HepG2 (cell line): ENCODE results near the gene SPAG7. TPM values are rescaled to one million over a fixed set of nuclear protein-coding genes. Genes with fewer than 3 reads are reported as not detected.

Experiments
- AGO2 ChIP-seq: fragments of 200-400 bp; formaldehyde crosslinking; optimal IDR thresholded peaks from 2 replicates; pipeline ENCODE3; 2017; ENCODE audit warnings: mild to moderate bottlenecking, low read depth, low read length, moderate library complexity
- CCAR2 ChIP-seq: fragments of 200-400 bp; formaldehyde crosslinking; optimal IDR thresholded peaks from 2 replicates; pipeline ENCODE3; 2018; ENCODE audit warnings: low read depth, mild to moderate bottlenecking, low read length, moderate library complexity
- FOXJ3 ChIP-seq: sonication (generic); formaldehyde crosslinking; IDR thresholded peaks from 2 replicates; pipeline ENCODE4 v1.4.0; 2020; ENCODE audit warnings: missing genetic modification reagents, mild to moderate bottlenecking, borderline replicate concordance
- GZF1 ChIP-seq: sonication (generic); formaldehyde crosslinking; IDR thresholded peaks from 2 replicates; pipeline ENCODE4 v1.5.1; 2020; ENCODE audit warnings: mild to moderate bottlenecking, missing genetic modification reagents
- HCFC1 ChIP-seq: fragments of 150-350 bp; IDR thresholded peaks from 2 replicates; pipeline ENCODE4 v1.6.1; 2014; ENCODE audit warnings: low read depth, low read length
- HMG20A ChIP-seq: IDR thresholded peaks from 2 replicates; pipeline ENCODE4 v1.6.1; 2016; ENCODE audit warnings: borderline replicate concordance
- LRRFIP1 ChIP-seq: sonication (generic); formaldehyde crosslinking; conservative IDR thresholded peaks from 2 replicates; pipeline ENCODE4 v1.4.0; 2020; ENCODE audit warnings: missing genetic modification reagents
- MLXIP ChIP-seq: sonication (generic); formaldehyde crosslinking; IDR thresholded peaks from 2 replicates; pipeline ENCODE4 v1.9.0; 2021; ENCODE audit warnings: missing genetic modification reagents, borderline replicate concordance
- NR1H2 ChIP-seq: sonication (generic); formaldehyde crosslinking; IDR thresholded peaks from 2 replicates; pipeline ENCODE4 v1.8.1; 2022; ENCODE audit warnings: low read depth, missing genetic modification reagents, borderline replicate concordance
- RAD51 ChIP-seq: fragments of 450-650 bp; IDR thresholded peaks from 2 replicates; pipeline ENCODE4 v1.6.1; 2016; ENCODE audit warnings: borderline replicate concordance
- SCMH1 ChIP-seq: sonication (generic); formaldehyde crosslinking; IDR thresholded peaks from 2 replicates; pipeline ENCODE4 v1.9.0; 2021; ENCODE audit warnings: missing genetic modification reagents, mild to moderate bottlenecking, borderline replicate concordance
- SMC3 ChIP-seq: IDR thresholded peaks from 2 replicates; pipeline ENCODE4 v1.6.1; 2011; ENCODE audit warnings: low read length, improper control_type of control experiment
- TEF ChIP-seq: sonication (generic); formaldehyde crosslinking; IDR thresholded peaks from 2 replicates; pipeline ENCODE4 v1.5.0; 2020; ENCODE audit warnings: missing genetic modification reagents
- TFE3 ChIP-seq: IDR thresholded peaks from 2 replicates; pipeline ENCODE4 v1.6.1; 2016
- ZKSCAN1 ChIP-seq: fragments of 150-350 bp; IDR thresholded peaks from 2 replicates; pipeline ENCODE4 v1.6.1; 2014; ENCODE audit warnings: low read length
- ZNF253 ChIP-seq: sonication (generic); formaldehyde crosslinking; IDR thresholded peaks from 2 replicates; pipeline ENCODE4 v1.8.0; 2022; ENCODE audit warnings: mild to moderate bottlenecking, missing genetic modification reagents, borderline replicate concordance
- ZNF350 ChIP-seq: sonication (generic); formaldehyde crosslinking; IDR thresholded peaks from 2 replicates; pipeline ENCODE4 v1.4.0; 2020; ENCODE audit warnings: mild to moderate bottlenecking, low read depth, missing genetic modification reagents, borderline replicate concordance
- ZNF678 ChIP-seq: sonication (generic); formaldehyde crosslinking; IDR thresholded peaks from 2 replicates; pipeline ENCODE4 v1.4.0; 2020; ENCODE audit warnings: mild to moderate bottlenecking, missing genetic modification reagents
- ZNF710 ChIP-seq: sonication (generic); formaldehyde crosslinking; IDR thresholded peaks from 2 replicates; pipeline ENCODE4 v1.5.0; 2020; ENCODE audit warnings: mild to moderate bottlenecking, missing genetic modification reagents, borderline replicate concordance
- ZNF891 ChIP-seq: sonication (generic); formaldehyde crosslinking; IDR thresholded peaks from 2 replicates; pipeline ENCODE4 v1.5.0; 2020; ENCODE audit warnings: mild to moderate bottlenecking, missing genetic modification reagents
- polyA plus RNA-seq, 8 experiments: library from polyadenylated mRNA; depleted of rRNA in 3 of 8; stranded (reverse) in 7 of 8; unstranded in 1 of 8; fragments of >200 nt; fragmentation: Illumina TruSeq in 4 of 8; extraction: Trizol in 4 of 8; gene quantifications; 2 replicates each; pipeline versions ENCODE4 v1.2.1 to v1.2.3, GENCODE V29; 2011 to 2016; ENCODE audit warnings: low read depth in 4 of 8, missing spikeins in 1 of 8, mixed read lengths in 1 of 8; ENCODE audit not compliant: insufficient read depth in 1 of 8
- total RNA-seq, 5 experiments: library from RNA; depleted of rRNA; stranded (reverse); fragments of >200 nt; fragmentation: Illumina TruSeq; extraction: Trizol; gene quantifications; 2 replicates each; pipeline ENCODE4 v1.2.3, GENCODE V29; 2016; ENCODE audit warnings: low read depth in 1 of 5

Gene SPAG7
- total and polyA plus RNA-seq, 2 of the 13 experiments (the other 11 are each of a cell fraction or from before 2014, with no cell fraction given): 51.0 to 59.0 TPM

GRCh38 chr17:4997302-4998026 is 29.8 kb upstream of the SPAG7 start, which contains the start of the genes INCA1 and KIF1C (continued):
- TF ChIP-seq MLXIP (CRISPR knock-in tag): no peak
- TF ChIP-seq LRRFIP1 (CRISPR knock-in tag): no peak
- no peak for TF ChIP-seq HCFC1
- TF ChIP-seq ZNF678 (CRISPR knock-in tag): 0 out of 2 replicates have a peak, but pooled peaks have one; percentile 33
- peak; percentile 18; the same call in 1 of the 2 replicates for TF ChIP-seq ZNF710 (CRISPR knock-in tag)
- TF ChIP-seq HMG20A (CRISPR knock-in tag): no peak
- TF ChIP-seq ZNF891 (CRISPR knock-in tag): no peak
- TF ChIP-seq SMC3: no peak
- TF ChIP-seq FOXJ3 (CRISPR knock-in tag): no peak
- TF ChIP-seq GZF1 (CRISPR knock-in tag): 0 out of 2 replicates have a peak, but pooled peaks have one; percentile 7
- no peak for TF ChIP-seq TFE3 (CRISPR knock-in tag)
- TF ChIP-seq SCMH1 (CRISPR knock-in tag): no peak
- peak; percentile 12 for TF ChIP-seq AGO2
- TF ChIP-seq ZNF350: no peak
- TF ChIP-seq TEF: no peak
- TF ChIP-seq RAD51: no peak
- TF ChIP-seq ZKSCAN1: no peak
- no peak for TF ChIP-seq ZNF253 (CRISPR knock-in tag)
- no peak for TF ChIP-seq NR1H2
- no peak for TF ChIP-seq CCAR2
